Activated CD4-positive, alpha-beta memory T cell treated with anti-CD3 and anti-CD28 coated beads, Interleukin-2, amount 10 ng/mL, durations not matched to agents 7 days and 5 days (primary cell): ENCODE results near the gene SCAMP5. TPM values are rescaled to one million over a fixed set of nuclear protein-coding genes. Genes with fewer than 3 reads are reported as not detected.

Experiments used
- CTCF ChIA-PET: fragments of 350-600 bp; sonication (Branson Sonifier 250); formaldehyde crosslinking; loops from one replicate; lab custom pipeline; 2021; ENCODE audit warnings: antibody characterized with exemption, inconsistent platforms; lab: Charles Lee
- POLR2A ChIA-PET: fragments of 350-600 bp; sonication (Branson Sonifier 250); formaldehyde crosslinking; loops from one replicate; lab custom pipeline; 2021; ENCODE audit warnings: antibody characterized with exemption; lab: Charles Lee
- DNase-seq: peaks from one replicate; pipeline ENCODE4 v3.0.0-alpha.2; 2020
- H3K27ac Mint-ChIP-seq: one replicate; pipeline ENCODE4 v1.8.0; 2021; ENCODE audit warnings: mild to moderate bottlenecking, mixed read lengths
- H3K27me3 Mint-ChIP-seq: one replicate; pipeline ENCODE4 v1.8.0; 2021; ENCODE audit warnings: mixed read lengths
- H3K36me3 Mint-ChIP-seq: one replicate; pipeline ENCODE4 v1.8.0; 2021; ENCODE audit warnings: low read depth, mixed read lengths
- H3K4me1 Mint-ChIP-seq: one replicate; pipeline ENCODE4 v1.8.0; 2021; ENCODE audit warnings: mixed read lengths
- H3K4me3 Mint-ChIP-seq: one replicate; pipeline ENCODE4 v1.8.0; 2021; ENCODE audit warnings: mild to moderate bottlenecking, mixed read lengths
- H3K9me3 Mint-ChIP-seq: one replicate; pipeline ENCODE4 v1.8.0; 2021; ENCODE audit warnings: mixed read lengths
- total RNA-seq, 2 experiments: library from RNA; stranded (reverse); gene quantifications; one replicate each; pipeline ENCODE4 v1.2.3, GENCODE V29; 2021

Gene SCAMP5
- total RNA-seq, 2 experiments from 2014 or later: 0.60 to 0.81 TPM

GRCh38 chr15:75001310-75001709, 5.9 kb downstream of the SCAMP5 start:
- Mint-ChIP-seq H3K9me3 (no peaks in the 10 kb centered on the region), H3K27ac (no peak overlapping the region), H3K4me1 (peaks cover 3% of the 10 kb centered on the region), H3K4me3 (no peak overlapping the region), H3K27me3 (peaks cover 29% of the 10 kb centered on the region), H3K36me3 (no peaks in the 10 kb centered on the region)
- CTCF ChIA-PET: no interaction called here
- no peak for DNase-seq
- POLR2A ChIA-PET: no interaction called here

DNA sequence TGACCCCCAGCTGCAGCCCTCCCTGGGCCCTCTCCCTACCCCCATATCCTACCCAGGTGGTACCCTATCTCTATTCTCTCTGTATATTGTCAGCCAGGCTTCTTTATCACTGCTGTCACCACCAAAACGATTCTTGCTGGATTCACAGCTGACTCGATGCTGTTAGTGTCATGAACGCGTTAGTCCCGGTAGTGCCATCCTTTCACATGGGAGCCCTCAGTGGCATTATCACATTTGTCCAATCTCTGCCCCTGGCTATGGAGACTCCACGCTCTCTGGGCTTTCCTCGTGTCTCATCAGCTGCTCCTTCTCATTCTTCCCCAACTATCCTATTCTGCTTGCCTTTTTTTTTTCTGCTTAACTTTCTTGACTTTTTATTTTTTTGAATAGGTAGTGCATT, 7.0 kb downstream of the SCAMP5 start:
- H3K27me3 Mint-ChIP-seq: peaks cover 20% of the 10 kb centered on the region
- no peak for DNase-seq
- no peaks in the 10 kb centered on the region for H3K9me3 Mint-ChIP-seq
- POLR2A ChIA-PET: no interaction called here
- H3K36me3 Mint-ChIP-seq: no peaks in the 10 kb centered on the region
- CTCF ChIA-PET: no interaction called here
- H3K27ac Mint-ChIP-seq: no peak overlapping the region
- no peaks in the 10 kb centered on the region for H3K4me1 Mint-ChIP-seq
- no peak overlapping the region for H3K4me3 Mint-ChIP-seq

- ChIA-PET CTCF (interaction anchor here (1.5 to 1.7 kb wide), 2 partner anchors 20 to 197 kb away, joined by 4 read pairs; no protein-coding TSS in a partner anchor), POLR2A (interaction anchor here (1.2 kb wide), 1 partner anchor 16 kb away, joined by 4 read pairs; the partner anchor contains the start of gene PPCDC)
- no peak for DNase-seq
- H3K27ac Mint-ChIP-seq: no peak overlapping the region
- H3K4me1 Mint-ChIP-seq: peaks cover 7% of the 10 kb centered on the region
- H3K9me3 Mint-ChIP-seq: no peaks in the 10 kb centered on the region
- no peak overlapping the region for H3K4me3 Mint-ChIP-seq
- H3K27me3 Mint-ChIP-seq: peaks cover 17% of the 10 kb centered on the region
- no peaks in the 10 kb centered on the region for H3K36me3 Mint-ChIP-seq
Measured at GRCh38 chr15:75007216-75007615, 11.9 kb downstream of the SCAMP5 start.

DNA sequence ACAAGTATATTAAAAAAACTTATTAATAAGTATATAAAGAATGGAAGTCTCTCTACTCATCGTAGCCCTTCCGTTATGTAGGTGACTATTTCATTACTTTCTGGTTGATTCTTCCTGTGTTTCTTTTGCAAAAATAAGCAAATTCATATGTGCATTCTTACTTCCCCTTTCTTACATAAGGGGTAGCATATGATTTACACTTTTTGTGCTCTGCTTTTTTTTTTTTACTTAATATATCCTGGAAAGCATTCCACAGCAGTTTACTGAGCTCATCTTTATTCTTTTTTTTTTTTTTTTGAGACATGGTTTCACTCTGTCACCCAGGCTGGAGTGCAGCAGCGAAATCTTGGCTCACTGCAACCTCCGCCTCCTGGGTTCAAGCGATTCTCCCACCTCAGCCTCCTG, 12.9 kb downstream of the SCAMP5 start:
- ChIA-PET POLR2A (interaction anchor here (1.2 kb wide), 1 partner anchor 15 kb away, joined by 4 read pairs; the partner anchor contains the start of gene PPCDC), CTCF (interaction anchor here (0.7 to 1.7 kb wide), 3 partner anchors 21 to 196 kb away, joined by 3 to 4 read pairs (median 4); no protein-coding TSS in a partner anchor)
- peaks cover 15% of the 10 kb centered on the region for H3K27me3 Mint-ChIP-seq
- H3K36me3 Mint-ChIP-seq: no peaks in the 10 kb centered on the region
- no peaks in the 10 kb centered on the region for H3K9me3 Mint-ChIP-seq
- H3K4me1 Mint-ChIP-seq: peaks cover 7% of the 10 kb centered on the region
- H3K4me3 Mint-ChIP-seq: no peak overlapping the region
- no peak for DNase-seq
- H3K27ac Mint-ChIP-seq: no peak overlapping the region

- Mint-ChIP-seq H3K4me1 (peaks cover 7% of the 10 kb centered on the region), H3K4me3 (no peak overlapping the region), H3K27me3 (peaks cover 15% of the 10 kb centered on the region), H3K36me3 (no peaks in the 10 kb centered on the region), H3K27ac (no peak overlapping the region), H3K9me3 (no peaks in the 10 kb centered on the region)
- no peak for DNase-seq
- CTCF ChIA-PET: interaction anchor here (0.7 to 1.7 kb wide), 3 partner anchors 21 to 195 kb away, joined by 3 to 4 read pairs (median 4); no protein-coding TSS in a partner anchor
- POLR2A ChIA-PET: interaction anchor here (1.2 kb wide), 1 partner anchor 15 kb away, joined by 4 read pairs; the partner anchor contains the start of gene PPCDC
Measured at GRCh38 chr15:75008629-75009326, 13.4 kb downstream of the SCAMP5 start.

GRCh38 chr15:75016431-75016830, 21.1 kb downstream of the SCAMP5 start:
- H3K27ac Mint-ChIP-seq: no peak overlapping the region
- no peaks in the 10 kb centered on the region for H3K9me3 Mint-ChIP-seq
- CTCF ChIA-PET: no interaction called here
- H3K4me1 Mint-ChIP-seq: peaks cover 14% of the 10 kb centered on the region
- DNase-seq: no peak
- POLR2A ChIA-PET: no interaction called here
- no peaks in the 10 kb centered on the region for H3K36me3 Mint-ChIP-seq
- peaks cover under 1% of the 10 kb centered on the region for H3K27me3 Mint-ChIP-seq
- no peak overlapping the region for H3K4me3 Mint-ChIP-seq

DNA sequence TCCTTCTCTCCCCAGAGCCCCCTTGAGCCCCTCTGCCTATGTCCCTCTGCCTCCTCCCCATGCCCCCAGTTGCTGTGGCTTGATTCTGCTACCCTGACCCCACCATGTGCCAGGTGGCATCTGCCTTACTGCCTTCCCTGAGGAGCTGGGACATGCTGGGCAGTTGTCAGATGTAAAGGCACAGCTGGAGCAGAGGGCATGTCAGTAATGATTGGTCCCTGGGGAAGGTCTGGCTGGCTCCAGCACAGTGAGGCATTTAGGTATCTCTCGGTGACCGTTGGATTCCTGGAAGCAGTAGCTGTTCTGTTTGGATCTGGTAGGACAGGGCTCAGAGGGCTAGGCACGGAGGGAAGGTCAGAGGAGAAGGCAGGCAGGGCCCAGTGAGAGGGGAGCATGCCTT, 24.6 kb downstream of the SCAMP5 start:
- no peaks in the 10 kb centered on the region for H3K9me3 Mint-ChIP-seq
- no peak overlapping the region for H3K4me3 Mint-ChIP-seq
- ChIA-PET POLR2A (no interaction called here), CTCF (interaction anchor here (1.3 kb wide), 1 partner anchor 182 kb away, joined by 3 read pairs; the partner anchor contains the start of gene C15orf39)
- no peak overlapping the region for H3K27ac Mint-ChIP-seq
- no peaks in the 10 kb centered on the region for H3K27me3 Mint-ChIP-seq
- peaks cover 2% of the 10 kb centered on the region for H3K36me3 Mint-ChIP-seq
- H3K4me1 Mint-ChIP-seq: peaks cover 20% of the 10 kb centered on the region
- no peak for DNase-seq

DNA sequence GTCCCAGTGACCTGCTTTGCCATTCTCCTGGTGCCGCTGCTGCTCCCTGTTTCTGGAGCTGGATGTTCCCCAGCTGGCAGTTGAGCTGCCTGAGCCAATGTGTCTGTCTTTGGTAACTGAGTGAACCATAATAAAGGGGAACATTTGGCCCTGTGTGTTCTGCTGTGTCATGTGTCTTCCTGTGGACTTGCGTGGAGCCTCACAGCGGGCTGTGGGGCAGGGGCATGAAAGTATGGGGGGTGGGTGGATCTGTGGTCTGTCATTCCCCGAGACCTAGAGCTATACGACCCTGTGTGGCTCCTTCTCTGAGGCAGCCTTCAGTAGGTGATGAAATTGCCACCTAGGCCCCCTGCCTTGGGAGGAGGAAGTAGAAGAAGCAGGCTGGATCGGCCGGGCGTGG, 26.0 kb downstream of the SCAMP5 start:
- Mint-ChIP-seq H3K27me3 (no peaks in the 10 kb centered on the region), H3K4me1 (peaks cover 20% of the 10 kb centered on the region), H3K9me3 (no peaks in the 10 kb centered on the region), H3K36me3 (peaks cover 8% of the 10 kb centered on the region), H3K4me3 (no peak overlapping the region), H3K27ac (no peak overlapping the region)
- CTCF ChIA-PET: interaction anchor here (0.6 kb wide), 1 partner anchor 85 kb away, joined by 3 read pairs; no protein-coding TSS in a partner anchor
- POLR2A ChIA-PET: interaction anchor here (0.5 kb wide), 1 partner anchor 166 kb away, joined by 3 read pairs; no protein-coding TSS in a partner anchor
- no peak for DNase-seq

DNA sequence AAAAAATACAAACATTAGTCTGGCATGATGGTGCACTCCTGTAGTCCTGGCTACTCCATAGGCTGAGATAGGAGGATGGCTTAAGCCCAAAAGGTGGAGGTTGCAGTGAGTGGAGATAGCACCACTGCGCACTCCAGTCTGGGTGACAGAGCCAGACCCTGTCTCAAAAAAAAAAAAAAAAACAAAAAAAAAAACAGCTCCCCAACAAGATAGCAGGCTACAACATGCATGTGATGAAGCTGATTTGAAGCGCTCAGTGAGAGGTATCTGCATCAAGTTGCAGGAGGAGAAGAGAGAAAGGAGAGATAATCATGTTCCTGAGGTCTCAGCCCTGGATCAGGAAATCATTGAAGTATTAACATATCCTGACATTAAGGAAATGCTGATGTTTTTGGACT, 27.4 kb downstream of the SCAMP5 start:
- DNase-seq: no peak

GRCh38 chr15:75023181-75023871, 28.0 kb downstream of the SCAMP5 start, which contains the start of gene PPCDC:
Gene PPCDC, plus strand, starts transcription at chr15:75023590. Its CDS starts 4,729 bp downstream, at chr15:75028319.
- H3K27me3 Mint-ChIP-seq: no peaks in the 10 kb centered on the region
- POLR2A ChIA-PET: interaction anchor here (0.7 to 4.3 kb wide), 37 partner anchors 9 to 617 kb away, joined by 3 to 47 read pairs (median 5); partner anchors contain the start of genes C15orf39, COX5A, IMP3 and PTPN9
- CTCF ChIA-PET: interaction anchor here (0.7 to 4.4 kb wide), 10 partner anchors 9 to 345 kb away, joined by 3 to 33 read pairs (median 5); partner anchors contain the start of genes C15orf39, MAN2C1 and RPP25
- H3K9me3 Mint-ChIP-seq: no peaks in the 10 kb centered on the region
- peak within 1 kb of the TSS; percentile 94 for H3K4me3 Mint-ChIP-seq
- peaks cover 9% of the 10 kb centered on the region for H3K36me3 Mint-ChIP-seq
- H3K4me1 Mint-ChIP-seq: peaks cover 18% of the 10 kb centered on the region
- H3K27ac Mint-ChIP-seq: peak within 1 kb of the TSS; percentile 83
- peak; percentile 97 for DNase-seq

More for the DNA sequence above, 27.4 kb downstream of the SCAMP5 start:
- Mint-ChIP-seq H3K36me3 (peaks cover 9% of the 10 kb centered on the region), H3K9me3 (no peaks in the 10 kb centered on the region), H3K4me1 (peaks cover 18% of the 10 kb centered on the region), H3K4me3 (peak overlapping the region; percentile 94), H3K27me3 (no peaks in the 10 kb centered on the region), H3K27ac (no peak overlapping the region)
- POLR2A ChIA-PET: interaction anchor here (0.7 to 4.3 kb wide), 34 partner anchors 8 to 617 kb away, joined by 3 to 47 read pairs (median 5); partner anchors contain the start of genes C15orf39, COX5A, IMP3 and PTPN9
- CTCF ChIA-PET: interaction anchor here (0.7 to 4.4 kb wide), 9 partner anchors 8 to 346 kb away, joined by 3 to 33 read pairs (median 4); partner anchors contain the start of genes C15orf39 and MAN2C1

DNA sequence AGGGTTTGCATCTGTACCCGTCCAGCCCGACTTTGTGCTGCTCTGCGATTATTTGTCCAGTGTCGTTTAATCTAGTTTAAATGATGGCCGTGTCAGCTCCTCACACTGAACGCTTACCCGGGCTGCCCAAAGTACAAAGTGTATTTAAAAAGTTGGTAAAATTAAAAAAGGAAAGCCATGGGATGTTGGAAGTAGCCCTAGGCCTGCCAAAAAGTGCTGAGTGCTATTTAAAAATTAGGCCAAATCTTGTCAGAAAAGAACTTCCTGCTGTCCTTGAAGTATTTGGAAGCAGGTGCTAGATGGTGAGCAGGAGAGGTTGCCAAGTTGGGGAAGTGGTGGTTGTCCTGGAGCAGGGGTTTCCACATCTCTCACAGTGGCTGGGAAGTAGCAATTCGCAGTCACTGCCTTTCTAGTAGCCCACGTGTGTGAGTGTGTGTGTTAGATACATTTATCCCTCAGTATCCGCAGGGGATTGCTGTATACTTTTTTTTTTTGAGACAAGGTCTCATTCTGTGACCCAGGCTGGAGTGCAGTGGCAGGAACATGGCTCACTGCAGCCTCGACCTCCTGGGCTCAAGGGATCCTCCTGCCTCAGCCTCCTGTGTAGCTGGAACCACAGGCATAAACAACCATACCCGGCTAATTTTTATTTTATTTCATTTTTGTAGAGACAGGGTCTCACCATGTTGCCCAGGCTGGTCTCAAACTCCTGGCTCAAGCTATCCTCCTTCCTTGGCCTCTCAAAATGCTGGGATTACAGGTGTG, 28.7 kb downstream of the SCAMP5 start:
- Mint-ChIP-seq H3K36me3 (peaks cover 9% of the 10 kb centered on the region), H3K27me3 (no peaks in the 10 kb centered on the region), H3K4me3 (peak overlapping the region; percentile 94), H3K9me3 (no peaks in the 10 kb centered on the region), H3K27ac (peak overlapping the region; percentile 83), H3K4me1 (peaks cover 19% of the 10 kb centered on the region)
- CTCF ChIA-PET: interaction anchor here (0.7 to 6.3 kb wide), 12 partner anchors 9 to 345 kb away, joined by 3 to 39 read pairs (median 6); partner anchors contain the start of genes C15orf39, MAN2C1 and RPP25
- POLR2A ChIA-PET: interaction anchor here (0.6 to 4.3 kb wide), 38 partner anchors 8 to 616 kb away, joined by 3 to 47 read pairs (median 5); partner anchors contain the start of genes C15orf39, COX5A, IMP3 and PTPN9
- DNase-seq: no peak
